ENCODE measurements around the gene RNF224. TPM values are rescaled to one million over a fixed set of nuclear protein-coding genes. Genes with fewer than 3 reads are reported as not detected.

RNF224 gene
- total and polyA plus RNA-seq, 5 donors from 2014 or later = not detected

DNA sequence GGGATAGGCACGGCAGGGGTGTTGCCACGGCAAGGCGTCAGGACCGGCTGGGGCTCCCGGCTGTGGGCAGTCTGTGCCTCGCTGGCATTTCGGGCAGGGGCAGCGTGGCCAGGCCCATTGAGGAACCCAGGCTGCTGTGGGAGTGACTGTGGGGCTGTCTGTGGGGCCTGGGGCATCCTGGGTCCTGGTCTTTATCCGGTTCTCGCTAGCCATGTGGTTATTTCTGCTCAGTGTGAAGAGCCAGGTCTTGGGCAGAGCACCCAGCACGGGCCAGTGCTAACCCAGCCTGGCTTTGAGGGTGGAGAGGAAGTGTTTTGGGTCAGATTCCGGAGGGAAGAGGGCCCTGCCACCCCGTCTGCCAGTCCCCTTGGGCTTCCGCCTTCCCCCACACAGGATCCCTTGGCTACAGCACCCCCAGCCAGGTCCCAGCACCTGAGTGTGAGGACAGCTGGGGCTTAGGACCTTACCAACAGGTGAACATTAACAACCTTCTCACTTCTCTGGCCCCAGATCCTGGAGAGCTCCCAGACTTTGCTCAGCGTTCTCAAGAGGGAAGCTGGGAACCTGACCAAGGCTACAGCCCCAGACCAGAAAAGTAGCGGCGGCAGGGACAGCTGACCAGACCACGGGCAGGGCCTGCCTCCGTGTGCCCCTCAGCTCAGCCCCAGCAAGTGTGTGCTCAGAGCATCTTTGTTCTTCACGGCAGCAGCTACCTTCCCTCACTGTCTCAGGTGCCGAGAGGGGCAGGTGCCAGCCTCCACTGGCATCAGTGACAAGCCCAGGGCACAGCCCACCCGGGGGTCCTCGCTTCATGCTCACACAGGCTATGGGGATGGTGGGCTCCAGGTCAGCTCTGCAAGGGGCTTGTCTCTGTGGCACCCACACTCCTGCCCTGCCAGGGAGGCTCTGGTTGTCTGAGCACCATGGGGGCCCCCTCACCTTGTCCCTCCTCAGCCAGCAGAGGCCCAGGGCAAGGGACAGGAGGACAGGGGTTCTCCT, 37.7 kb upstream of the RNF224 start:
- peak overlapping the region; percentile 94 to 97 (median 94) for H3K27ac Mint-ChIP-seq
- no peaks in the 10 kb centered on the region for H3K27me3 Mint-ChIP-seq
- H3K4me1 Mint-ChIP-seq = peaks cover 0 to 45% (median 13%) of the 10 kb centered on the region in 4 donors
- H3K9me3 Mint-ChIP-seq = no peaks in the 10 kb centered on the region
- peak overlapping the region; percentile 84 to 97 (median 92) for H3K4me3 Mint-ChIP-seq
- H3K4me3 ChIP-seq (ENCODE audit: low read depth, low read length) = peak overlapping the region; percentile 53
- no peaks in the 10 kb centered on the region for H3K36me3 Mint-ChIP-seq
- peak overlapping the region; percentile 98 for H3K27ac ChIP-seq (ENCODE audit: insufficient read depth, low read length, poor library complexity, severe bottlenecking)
- ATAC-seq (ENCODE audit: low read depth in 2 of 2) (no peak), DNase-seq (no peak)
- H3K27me3 ChIP-seq (ENCODE audit: control insufficient read depth, insufficient read depth, low read length) = no peaks in the 10 kb centered on the region
- H3K4me1 ChIP-seq (ENCODE audit: control insufficient read depth, insufficient read depth, low read length, poor library complexity, severe bottlenecking) = peaks cover 39% of the 10 kb centered on the region
- no peaks in the 10 kb centered on the region for H3K9me3 ChIP-seq (ENCODE audit: control insufficient read depth in 2 of 2, low read length in 2 of 2)
- peaks cover 10% of the 10 kb centered on the region for H3K36me3 ChIP-seq (ENCODE audit: control insufficient read depth, insufficient read depth, low read length)

DNA sequence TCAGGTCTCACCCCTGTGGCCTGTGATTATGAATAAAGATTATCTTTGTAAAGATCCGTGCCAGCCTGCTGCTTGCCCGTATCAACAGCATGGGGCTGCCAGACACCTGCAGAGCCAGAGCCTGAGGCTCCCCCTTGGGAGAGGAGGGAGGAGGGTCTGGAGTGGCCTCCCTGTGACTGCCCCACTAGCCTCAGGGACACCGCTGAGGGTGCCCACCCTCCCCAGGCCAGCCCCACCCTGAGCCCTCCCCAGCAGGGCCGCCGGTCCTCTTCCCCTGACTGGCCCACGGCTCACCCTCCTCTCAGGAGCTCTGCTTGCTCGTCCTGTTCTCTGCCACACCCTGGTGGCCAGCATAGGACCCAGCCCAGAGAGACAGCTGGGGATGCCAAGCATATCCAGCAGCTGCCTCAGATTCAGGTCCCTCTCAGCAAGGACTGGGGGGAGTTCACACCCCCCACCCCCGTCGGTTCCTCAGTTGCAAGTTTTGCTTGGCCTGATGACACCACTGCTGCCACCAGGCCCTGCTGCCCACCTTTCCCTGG, 36.9 kb upstream of the RNF224 start:
- H3K27ac ChIP-seq (ENCODE audit: insufficient read depth, low read length, poor library complexity, severe bottlenecking) = no peak overlapping the region
- peaks cover 39% of the 10 kb centered on the region for H3K4me1 ChIP-seq (ENCODE audit: control insufficient read depth, insufficient read depth, low read length, poor library complexity, severe bottlenecking)
- H3K36me3 Mint-ChIP-seq = no peaks in the 10 kb centered on the region
- H3K9me3 ChIP-seq (ENCODE audit: control insufficient read depth in 2 of 2, low read length in 2 of 2) = no peaks in the 10 kb centered on the region
- no peak for DNase-seq
- H3K27me3 Mint-ChIP-seq = no peaks in the 10 kb centered on the region
- peak overlapping the region; percentile 54 to 92 (median 76) for H3K4me3 Mint-ChIP-seq
- H3K9me3 Mint-ChIP-seq = no peaks in the 10 kb centered on the region
- H3K4me1 Mint-ChIP-seq = peaks cover 0 to 43% (median 13%) of the 10 kb centered on the region in 4 donors
- H3K4me3 ChIP-seq (ENCODE audit: low read depth, low read length) = no peak overlapping the region
- no peaks in the 10 kb centered on the region for H3K27me3 ChIP-seq (ENCODE audit: control insufficient read depth, insufficient read depth, low read length)
- H3K36me3 ChIP-seq (ENCODE audit: control insufficient read depth, insufficient read depth, low read length) = peaks cover 10% of the 10 kb centered on the region
- ATAC-seq (ENCODE audit: low read depth in 2 of 2) = no peak
- peak overlapping the region in 1 of 3 donors; percentile 36 for H3K27ac Mint-ChIP-seq

DNA sequence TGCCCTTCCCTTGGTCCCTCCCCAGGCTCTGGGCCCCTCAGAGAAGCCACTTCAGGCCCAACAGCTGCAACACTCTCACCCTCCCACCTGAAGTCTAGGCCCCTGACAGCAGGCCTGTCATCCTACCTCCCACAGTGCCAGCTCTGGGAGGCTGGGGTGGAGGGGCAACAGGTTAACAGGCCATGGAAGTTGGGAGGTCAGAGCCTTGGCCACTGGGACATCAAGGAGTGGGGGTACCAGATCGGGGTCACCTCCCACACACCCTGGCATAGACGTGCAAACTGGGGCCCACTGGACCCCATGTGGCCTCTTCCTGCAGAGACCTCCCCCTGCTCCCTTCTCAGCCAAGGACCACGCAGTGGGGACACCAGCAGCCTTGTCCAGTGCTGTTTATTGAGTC, 36.1 kb upstream of the RNF224 start:
- ATAC-seq (ENCODE audit: low read depth in 2 of 2) (no peak), DNase-seq (no peak)
- H3K4me3 Mint-ChIP-seq = peak overlapping the region in 2 of 4 donors; percentile 54 to 62
- Histone ChIP-seq H3K4me3 (ENCODE audit: low read depth, low read length) (no peak overlapping the region), H3K27ac (ENCODE audit: insufficient read depth, low read length, poor library complexity, severe bottlenecking) (no peak overlapping the region), H3K9me3 (ENCODE audit: control insufficient read depth in 2 of 2, low read length in 2 of 2) (no peaks in the 10 kb centered on the region), H3K27me3 (ENCODE audit: control insufficient read depth, insufficient read depth, low read length) (no peaks in the 10 kb centered on the region), H3K4me1 (ENCODE audit: control insufficient read depth, insufficient read depth, low read length, poor library complexity, severe bottlenecking) (peaks cover 34% of the 10 kb centered on the region), H3K36me3 (ENCODE audit: control insufficient read depth, insufficient read depth, low read length) (peaks cover 4% of the 10 kb centered on the region)
- no peaks in the 10 kb centered on the region for H3K27me3 Mint-ChIP-seq
- H3K9me3 Mint-ChIP-seq = no peaks in the 10 kb centered on the region
- peaks cover 0 to 35% (median 11%) of the 10 kb centered on the region in 4 donors for H3K4me1 Mint-ChIP-seq
- H3K27ac Mint-ChIP-seq = no peak overlapping the region
- no peaks in the 10 kb centered on the region for H3K36me3 Mint-ChIP-seq

DNA sequence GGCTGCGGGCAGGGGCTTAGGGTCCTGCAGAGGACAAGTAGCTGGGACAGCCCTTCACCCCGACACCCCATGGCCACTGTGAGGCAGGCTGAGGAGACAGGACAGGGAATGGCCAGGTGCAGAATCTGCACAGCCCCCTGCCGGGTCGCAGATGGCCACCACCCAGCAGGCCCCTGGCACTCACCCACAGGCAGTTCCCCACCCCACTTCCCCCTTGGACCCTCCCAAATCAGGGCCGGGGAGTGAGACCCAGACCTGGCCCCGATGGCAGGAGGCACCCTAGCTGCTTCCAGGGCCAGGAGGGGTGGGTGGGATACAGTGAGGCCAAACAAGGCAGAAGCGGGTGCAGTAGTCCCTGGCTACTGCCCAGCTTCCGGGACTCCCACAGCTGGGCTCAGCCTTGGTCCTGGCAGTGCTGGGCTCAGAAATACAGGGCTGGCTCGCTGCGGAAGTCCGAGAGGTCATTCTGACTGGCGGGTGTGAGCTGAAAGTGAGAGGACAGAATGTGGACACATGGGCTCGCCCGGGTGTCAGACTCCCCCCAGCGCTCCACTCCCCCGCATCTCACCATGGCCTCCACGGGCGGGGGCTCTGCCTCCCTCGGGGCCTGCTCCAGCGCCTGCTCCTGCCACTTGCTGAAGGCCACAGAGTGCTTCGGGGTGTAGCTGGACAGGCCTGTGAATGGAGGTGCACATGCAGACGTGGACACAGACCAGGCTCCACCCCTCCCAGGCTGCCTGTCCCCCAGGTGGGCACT, 35.4 kb upstream of the RNF224 start:
- Histone ChIP-seq H3K27me3 (ENCODE audit: control insufficient read depth, insufficient read depth, low read length) (no peaks in the 10 kb centered on the region), H3K36me3 (ENCODE audit: control insufficient read depth, insufficient read depth, low read length) (peaks cover 4% of the 10 kb centered on the region), H3K27ac (ENCODE audit: insufficient read depth, low read length, poor library complexity, severe bottlenecking) (no peak overlapping the region), H3K4me1 (ENCODE audit: control insufficient read depth, insufficient read depth, low read length, poor library complexity, severe bottlenecking) (peaks cover 28% of the 10 kb centered on the region), H3K9me3 (ENCODE audit: control insufficient read depth in 2 of 2, low read length in 2 of 2) (no peaks in the 10 kb centered on the region), H3K4me3 (ENCODE audit: low read depth, low read length) (no peak overlapping the region)
- H3K4me3 Mint-ChIP-seq = peak overlapping the region in 1 of 4 donors; percentile 35
- H3K36me3 Mint-ChIP-seq = no peaks in the 10 kb centered on the region
- H3K27ac Mint-ChIP-seq = no peak overlapping the region
- no peaks in the 10 kb centered on the region for H3K9me3 Mint-ChIP-seq
- ATAC-seq (ENCODE audit: low read depth in 2 of 2) (no peak), DNase-seq (no peak)
- H3K4me1 Mint-ChIP-seq = peaks cover 0 to 29% (median 7%) of the 10 kb centered on the region in 4 donors
- no peaks in the 10 kb centered on the region for H3K27me3 Mint-ChIP-seq

DNA sequence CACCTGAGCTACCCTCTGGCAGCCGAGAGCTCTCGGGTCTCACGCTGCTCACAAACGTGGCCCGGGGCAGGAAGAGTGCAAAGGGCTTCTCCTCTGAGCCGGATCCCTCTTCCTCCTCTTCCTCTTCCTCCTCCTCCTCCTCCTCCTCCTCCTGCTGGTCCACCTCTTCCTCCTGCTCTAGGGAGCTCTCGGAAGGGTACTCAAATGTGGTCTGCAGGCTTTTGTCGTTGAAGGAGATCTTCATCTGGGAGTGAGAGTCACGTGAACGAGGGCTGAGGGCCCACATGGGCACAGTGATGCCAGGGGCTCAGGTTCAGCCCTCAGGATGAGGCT, 34.9 kb upstream of the RNF224 start:
- H3K36me3 ChIP-seq (ENCODE audit: control insufficient read depth, insufficient read depth, low read length) = peaks cover 4% of the 10 kb centered on the region
- H3K27ac ChIP-seq (ENCODE audit: insufficient read depth, low read length, poor library complexity, severe bottlenecking) = no peak overlapping the region
- no peak overlapping the region for H3K27ac Mint-ChIP-seq
- H3K4me3 Mint-ChIP-seq = peak overlapping the region in 1 of 4 donors; percentile 35
- no peaks in the 10 kb centered on the region for H3K27me3 ChIP-seq (ENCODE audit: control insufficient read depth, insufficient read depth, low read length)
- DNase-seq (no peak), ATAC-seq (ENCODE audit: low read depth in 2 of 2) (no peak)
- H3K9me3 Mint-ChIP-seq = no peaks in the 10 kb centered on the region
- H3K27me3 Mint-ChIP-seq = no peaks in the 10 kb centered on the region
- no peak overlapping the region for H3K4me3 ChIP-seq (ENCODE audit: low read depth, low read length)
- H3K4me1 ChIP-seq (ENCODE audit: control insufficient read depth, insufficient read depth, low read length, poor library complexity, severe bottlenecking) = peaks cover 22% of the 10 kb centered on the region
- no peaks in the 10 kb centered on the region for H3K9me3 ChIP-seq (ENCODE audit: control insufficient read depth in 2 of 2, low read length in 2 of 2)
- H3K4me1 Mint-ChIP-seq = peaks cover 0 to 24% (median 4%) of the 10 kb centered on the region in 4 donors
- no peaks in the 10 kb centered on the region for H3K36me3 Mint-ChIP-seq

DNA sequence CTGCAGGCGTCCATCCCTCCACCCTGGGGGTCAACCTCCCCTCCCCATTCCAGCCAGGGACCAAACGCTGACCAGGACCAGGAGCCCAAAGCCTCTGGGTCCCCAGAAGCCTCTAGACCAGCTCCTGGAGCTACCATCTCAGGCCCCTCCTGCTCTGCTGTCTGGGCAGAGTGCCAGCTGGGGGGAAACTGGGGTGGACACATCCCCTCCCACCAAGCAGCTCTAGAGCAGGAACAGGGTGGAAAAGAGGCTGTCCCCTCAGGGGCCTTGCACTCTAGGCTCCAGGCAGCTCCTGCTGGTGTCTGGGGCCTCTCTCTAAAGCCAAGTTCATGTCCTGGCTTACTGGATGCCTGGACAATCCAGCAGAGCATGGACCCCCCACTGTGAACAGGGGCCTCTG, 34.4 kb upstream of the RNF224 start:
- H3K27ac ChIP-seq (ENCODE audit: insufficient read depth, low read length, poor library complexity, severe bottlenecking) = no peak overlapping the region
- no peaks in the 10 kb centered on the region for H3K27me3 ChIP-seq (ENCODE audit: control insufficient read depth, insufficient read depth, low read length)
- H3K4me3 ChIP-seq (ENCODE audit: low read depth, low read length) = no peak overlapping the region
- H3K36me3 ChIP-seq (ENCODE audit: control insufficient read depth, insufficient read depth, low read length) = peaks cover 4% of the 10 kb centered on the region
- peaks cover 0 to 20% (median under 1%) of the 10 kb centered on the region in 4 donors for H3K4me1 Mint-ChIP-seq
- no peak for DNase-seq
- H3K4me3 Mint-ChIP-seq = peak overlapping the region in 1 of 4 donors; percentile 41
- H3K9me3 ChIP-seq (ENCODE audit: control insufficient read depth in 2 of 2, low read length in 2 of 2) = no peaks in the 10 kb centered on the region
- peaks cover 18% of the 10 kb centered on the region for H3K4me1 ChIP-seq (ENCODE audit: control insufficient read depth, insufficient read depth, low read length, poor library complexity, severe bottlenecking)
- ATAC-seq (ENCODE audit: low read depth in 2 of 2) = no peak
- no peaks in the 10 kb centered on the region for H3K9me3 Mint-ChIP-seq
- no peaks in the 10 kb centered on the region for H3K27me3 Mint-ChIP-seq
- no peaks in the 10 kb centered on the region for H3K36me3 Mint-ChIP-seq
- H3K27ac Mint-ChIP-seq = no peak overlapping the region

DNA sequence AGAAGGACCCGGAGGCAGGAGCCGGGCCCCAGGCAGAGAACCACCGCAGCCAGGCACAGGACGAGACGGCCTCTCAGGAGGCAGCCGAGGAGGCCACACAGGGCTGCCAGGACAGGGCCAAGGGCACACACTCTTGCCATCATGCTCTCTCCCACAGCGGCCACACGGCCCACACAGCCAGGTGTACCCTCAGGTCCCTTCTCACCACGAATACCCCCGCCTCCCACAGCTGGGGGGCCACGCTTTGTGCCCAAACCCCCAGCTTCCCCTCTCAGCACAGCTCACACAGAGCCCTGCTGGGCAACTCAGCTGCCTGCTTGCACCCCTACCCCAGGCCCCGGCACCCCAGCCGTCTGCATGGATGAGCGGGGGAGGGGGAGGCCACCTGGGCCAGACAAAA, 33.5 kb upstream of the RNF224 start:
- H3K36me3 Mint-ChIP-seq = no peaks in the 10 kb centered on the region
- H3K4me3 ChIP-seq (ENCODE audit: low read depth, low read length) = no peak overlapping the region
- peak overlapping the region in 1 of 4 donors; percentile 51 for H3K4me3 Mint-ChIP-seq
- no peaks in the 10 kb centered on the region for H3K9me3 ChIP-seq (ENCODE audit: control insufficient read depth in 2 of 2, low read length in 2 of 2)
- H3K27me3 ChIP-seq (ENCODE audit: control insufficient read depth, insufficient read depth, low read length) = no peaks in the 10 kb centered on the region
- H3K9me3 Mint-ChIP-seq = no peaks in the 10 kb centered on the region
- DNase-seq = no peak
- no peak for ATAC-seq (ENCODE audit: low read depth in 2 of 2)
- no peak overlapping the region for H3K27ac Mint-ChIP-seq
- peaks cover 0 to 19% (median 0%) of the 10 kb centered on the region in 4 donors for H3K4me1 Mint-ChIP-seq
- H3K4me1 ChIP-seq (ENCODE audit: control insufficient read depth, insufficient read depth, low read length, poor library complexity, severe bottlenecking) = peaks cover 15% of the 10 kb centered on the region
- no peaks in the 10 kb centered on the region for H3K27me3 Mint-ChIP-seq
- no peak overlapping the region for H3K27ac ChIP-seq (ENCODE audit: insufficient read depth, low read length, poor library complexity, severe bottlenecking)
- H3K36me3 ChIP-seq (ENCODE audit: control insufficient read depth, insufficient read depth, low read length) = peaks cover 4% of the 10 kb centered on the region

Data from CD4-positive, CD25-positive, alpha-beta regulatory T cell (primary cell).